Islet precursor cell (in vitro differentiated cells): ENCODE data around the gene CTNNA2.

Experiments
- DNase-seq: peaks from one replicate; pipeline ENCODE4 v3.0.0-alpha.2; 2018

Gene CTNNA2

GRCh38 chr2:79796641-79797040, 283.8 kb downstream of the CTNNA2 start:
- no peak for DNase-seq

DNA sequence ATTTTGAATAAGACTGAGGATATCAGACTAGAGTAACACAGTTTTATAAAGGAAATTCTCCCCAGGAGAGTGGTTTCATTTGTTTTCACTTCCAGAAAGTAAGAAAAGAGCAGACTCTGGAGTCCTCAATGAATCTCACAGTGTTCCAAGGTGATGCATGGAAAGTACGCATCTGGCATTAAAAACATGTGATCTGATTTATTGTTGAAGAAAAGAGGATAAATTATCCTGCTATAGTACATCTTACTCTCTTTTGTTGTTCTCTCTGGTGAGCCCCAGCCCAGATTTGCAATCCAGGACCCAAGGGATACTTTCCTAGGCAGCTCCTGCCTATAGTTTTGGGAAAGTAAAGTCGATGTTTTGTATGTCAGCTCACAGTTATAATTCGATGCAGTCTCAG, 285.9 kb downstream of the CTNNA2 start:
- no peak for DNase-seq

DNA sequence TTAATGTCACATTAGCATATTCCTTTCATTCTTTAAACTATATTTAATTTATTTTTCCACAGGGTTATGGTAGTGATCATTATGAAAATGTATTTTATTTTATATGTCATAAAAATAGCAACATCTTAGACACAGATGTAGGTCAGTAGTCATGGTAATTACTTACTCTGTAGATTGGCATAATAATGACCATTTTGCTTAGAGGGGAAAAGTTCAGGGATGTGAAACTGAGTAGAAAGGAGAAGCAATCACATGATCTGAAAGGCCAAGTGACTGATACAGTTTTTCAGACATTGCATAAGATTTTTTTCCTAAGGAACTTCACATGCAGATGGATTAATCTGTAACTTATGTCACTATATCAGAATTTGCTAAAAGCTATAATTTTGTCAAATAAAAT, 286.9 kb downstream of the CTNNA2 start:
- DNase-seq, result no peak

- DNase-seq, result peak; percentile 60
These were observed 288.2 kb downstream of the CTNNA2 start for GRCh38 chr2:79801082-79801481.

DNA sequence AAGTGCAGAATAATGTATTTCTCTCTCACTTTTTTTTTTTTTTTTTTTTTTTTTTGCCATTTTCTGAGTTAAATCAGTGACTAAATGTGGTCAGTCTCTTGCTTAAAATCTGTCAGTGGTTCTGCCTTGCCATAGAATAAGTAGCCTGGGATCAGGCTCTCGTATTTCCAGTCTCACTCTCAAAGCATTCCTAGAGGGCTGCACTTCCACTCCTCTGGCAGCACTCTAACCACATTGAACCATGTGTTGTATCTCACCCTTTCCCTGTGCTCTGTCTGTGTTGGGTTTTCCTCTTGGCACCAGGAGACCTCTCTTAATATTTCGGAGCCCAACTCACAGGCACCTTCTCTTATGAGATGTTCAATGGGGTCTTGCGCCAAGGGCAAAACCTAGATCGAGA, 304.4 kb downstream of the CTNNA2 start:
- DNase-seq, result peak; percentile 55

GRCh38 chr2:79820281-79820680, 307.4 kb downstream of the CTNNA2 start:
- no peak for DNase-seq

DNA sequence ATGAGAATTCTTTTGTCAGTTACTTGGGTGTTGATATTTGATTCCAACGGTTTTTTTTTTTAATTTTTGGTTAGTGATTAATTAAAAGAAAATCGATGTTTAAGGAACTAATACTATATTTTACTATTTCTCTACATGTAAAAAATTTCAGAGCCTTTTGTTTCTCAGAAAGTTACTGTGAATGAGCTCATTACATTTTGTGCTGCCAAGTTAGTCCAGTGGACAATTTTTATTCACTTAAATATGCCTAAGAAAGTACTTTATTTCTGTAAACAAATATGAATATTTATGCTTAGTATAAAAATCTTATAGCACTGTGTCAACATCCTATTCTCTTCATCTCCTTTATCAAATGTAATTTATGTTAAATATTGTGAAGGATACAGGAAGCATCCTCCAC, 309.3 kb downstream of the CTNNA2 start:
- no peak for DNase-seq

- DNase-seq, result no peak
These were observed 311.4 kb downstream of the CTNNA2 start for GRCh38 chr2:79824086-79824786.

- no peak for DNase-seq
These were observed 315.0 kb downstream of the CTNNA2 start for GRCh38 chr2:79827881-79828280.

DNA sequence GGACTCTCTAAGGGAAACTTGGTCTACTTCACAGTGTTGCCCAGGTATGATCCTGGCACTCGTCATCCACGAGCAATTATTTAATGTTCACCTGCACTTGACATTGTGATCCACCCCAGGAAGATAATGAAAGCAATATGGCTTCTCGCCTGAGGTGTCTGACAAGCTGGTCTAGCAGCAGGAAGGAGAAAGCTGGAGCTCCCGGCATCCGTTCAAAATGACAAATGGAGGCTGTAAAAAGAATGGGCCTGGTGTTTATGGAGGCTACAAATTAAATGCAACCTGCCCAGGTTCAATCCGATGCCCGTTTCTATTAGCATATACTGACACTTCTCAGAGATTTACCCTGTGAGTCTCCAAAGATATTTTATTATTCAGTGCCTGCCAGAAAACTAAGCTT, 317.6 kb downstream of the CTNNA2 start:
- DNase-seq, result no peak

DNA sequence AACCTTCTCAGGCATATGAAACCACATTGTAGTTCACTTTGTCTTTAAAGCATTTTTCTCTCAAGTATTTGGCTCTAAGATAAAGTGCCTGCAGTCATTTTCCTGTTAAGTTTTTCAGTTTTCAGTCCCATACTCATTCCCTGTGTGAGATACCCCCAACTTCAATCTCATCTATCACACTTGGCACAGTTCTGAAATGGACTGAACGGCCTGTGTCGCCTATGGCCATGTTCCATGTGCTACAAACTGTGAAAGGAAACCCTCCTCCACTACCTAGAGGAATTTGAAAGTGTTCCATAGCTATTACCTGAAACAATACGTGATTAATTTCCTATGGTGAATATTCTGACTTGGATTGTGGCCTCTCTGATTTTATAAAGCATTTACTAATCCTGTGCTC, 319.1 kb downstream of the CTNNA2 start:
- no peak for DNase-seq

DNA sequence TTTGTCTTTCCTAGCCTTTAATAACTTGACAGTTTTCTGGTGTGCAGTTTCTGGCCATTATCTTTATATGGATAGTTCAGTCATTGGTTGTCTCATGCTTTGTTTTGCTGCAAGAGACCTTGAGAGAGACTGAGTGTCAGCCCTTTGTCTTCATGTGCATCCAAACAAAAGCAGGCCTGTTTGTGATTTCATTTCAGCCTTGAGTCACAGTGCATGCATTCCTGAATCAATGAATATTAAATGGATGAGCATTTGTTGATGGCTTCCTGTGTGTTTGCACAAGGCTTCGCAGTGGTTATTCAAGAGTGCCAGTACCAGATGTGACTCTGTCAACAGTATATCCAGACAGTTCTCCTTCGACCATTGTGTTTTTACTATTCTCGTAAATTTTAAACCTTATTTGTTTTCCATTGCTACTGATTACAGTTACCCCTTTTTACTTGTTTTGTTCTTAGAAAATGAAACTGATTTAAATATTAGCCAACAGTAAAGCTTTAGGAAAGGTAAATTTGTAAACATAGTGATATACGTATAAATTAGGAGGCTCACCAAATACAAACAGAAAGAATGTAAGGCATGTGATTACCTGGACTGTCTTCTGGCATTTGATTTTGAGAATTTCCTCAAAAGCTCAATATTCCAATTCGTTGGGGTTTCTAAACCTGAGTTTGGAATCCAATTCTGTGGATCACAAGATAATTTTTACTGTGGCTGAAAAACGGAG, 319.8 kb downstream of the CTNNA2 start:
- peak; percentile 53 for DNase-seq

GRCh38 chr2:79833235-79833878, 320.5 kb downstream of the CTNNA2 start:
- DNase-seq, result no peak

DNA sequence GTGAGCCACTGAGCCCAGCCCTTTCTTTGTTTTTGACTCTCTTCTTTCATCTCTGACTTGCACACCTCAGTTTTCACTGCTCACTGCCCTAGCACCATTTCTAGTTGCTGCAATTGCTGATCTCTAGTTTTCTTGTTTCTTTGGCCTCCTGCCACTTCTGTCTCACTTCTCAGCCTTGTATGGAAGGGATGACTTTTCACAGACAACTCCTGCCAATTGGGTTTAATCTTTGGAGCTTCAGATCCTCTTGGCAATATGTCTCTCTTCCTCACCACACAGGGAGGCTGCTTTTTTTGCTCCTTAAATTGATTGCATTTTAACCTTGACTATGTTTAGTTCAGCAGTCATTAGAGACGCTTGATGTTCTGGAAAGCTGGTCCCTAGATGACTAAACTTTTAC, 323.1 kb downstream of the CTNNA2 start:
- no peak for DNase-seq

DNA sequence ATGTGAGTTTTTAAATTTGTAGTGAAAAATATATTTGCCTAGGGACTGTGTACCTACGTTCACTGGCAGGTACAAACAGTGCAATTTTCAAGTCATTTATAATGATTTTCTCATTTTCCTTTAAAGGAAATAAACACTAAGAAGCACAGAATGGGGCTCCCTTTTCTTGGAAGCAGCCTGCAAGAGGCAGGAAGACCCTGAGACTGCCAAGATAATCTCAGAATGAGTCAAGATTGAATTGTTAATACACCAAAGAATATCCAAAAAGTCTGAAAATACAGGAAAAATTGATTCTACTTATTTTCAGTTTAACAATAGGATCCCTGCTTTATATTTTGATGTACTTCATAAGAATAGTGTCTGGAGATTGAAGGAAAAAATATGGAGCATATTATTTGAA, 331.2 kb downstream of the CTNNA2 start:
- DNase-seq, result no peak

DNA sequence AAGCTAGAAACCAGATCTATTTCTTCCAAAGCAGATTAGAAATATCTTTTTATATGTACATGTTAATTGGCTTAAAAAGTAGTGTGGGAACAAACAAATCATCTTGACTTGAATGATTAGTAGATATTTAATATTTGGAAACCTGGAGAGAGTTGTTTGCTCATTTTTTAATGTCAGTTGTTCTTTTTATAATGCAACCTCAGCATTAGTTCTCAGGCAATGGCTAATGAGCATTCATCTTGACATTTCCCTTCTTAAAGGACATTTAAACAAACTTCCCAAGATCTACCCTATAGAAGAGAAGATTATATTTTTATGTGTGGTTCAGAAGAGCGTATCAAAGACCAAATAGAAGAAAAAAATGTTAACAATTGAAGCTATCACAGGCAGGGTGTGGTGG, 334.0 kb downstream of the CTNNA2 start:
- no peak for DNase-seq

DNA sequence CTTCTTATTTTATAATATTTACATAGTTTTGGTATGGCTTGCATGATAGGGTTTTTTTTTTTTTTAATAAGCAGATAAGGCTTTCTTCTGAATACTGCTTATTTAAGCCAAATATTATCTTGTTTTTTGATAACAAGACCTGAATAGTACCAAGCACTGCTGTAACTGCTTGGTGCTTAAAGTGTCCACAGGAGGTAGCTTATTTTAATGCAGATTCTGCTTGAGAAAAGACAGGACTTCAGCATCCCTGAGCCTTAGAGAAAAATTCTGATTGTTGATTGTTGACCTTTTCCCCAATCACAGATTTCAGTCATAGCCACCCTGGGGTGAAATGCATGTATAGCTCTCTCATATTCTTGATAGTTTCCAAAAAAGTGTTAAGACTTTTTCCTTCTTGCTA, 336.4 kb downstream of the CTNNA2 start:
- no peak for DNase-seq

- no peak for DNase-seq
These were observed 337.1 kb downstream of the CTNNA2 start for GRCh38 chr2:79849949-79850348.

DNA sequence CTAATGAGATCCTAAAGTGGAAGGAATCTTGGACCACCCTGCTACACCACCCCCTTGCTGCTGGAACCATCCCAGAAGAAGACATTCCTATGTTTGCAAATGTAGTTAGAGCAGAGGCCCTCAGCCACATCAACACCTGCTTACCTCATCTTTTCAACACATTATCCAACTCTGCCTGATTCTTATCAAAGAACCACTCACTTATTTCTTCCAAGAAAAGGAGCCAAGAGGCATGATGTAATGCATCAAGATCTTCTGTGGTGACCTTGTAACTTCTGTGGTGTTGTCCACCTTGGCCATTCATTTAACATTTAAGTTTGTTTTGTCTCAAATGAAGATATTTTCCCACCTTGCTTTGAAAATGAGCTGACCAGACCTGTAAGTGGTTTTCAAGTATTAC, 338.1 kb downstream of the CTNNA2 start:
- DNase-seq, result no peak

DNA sequence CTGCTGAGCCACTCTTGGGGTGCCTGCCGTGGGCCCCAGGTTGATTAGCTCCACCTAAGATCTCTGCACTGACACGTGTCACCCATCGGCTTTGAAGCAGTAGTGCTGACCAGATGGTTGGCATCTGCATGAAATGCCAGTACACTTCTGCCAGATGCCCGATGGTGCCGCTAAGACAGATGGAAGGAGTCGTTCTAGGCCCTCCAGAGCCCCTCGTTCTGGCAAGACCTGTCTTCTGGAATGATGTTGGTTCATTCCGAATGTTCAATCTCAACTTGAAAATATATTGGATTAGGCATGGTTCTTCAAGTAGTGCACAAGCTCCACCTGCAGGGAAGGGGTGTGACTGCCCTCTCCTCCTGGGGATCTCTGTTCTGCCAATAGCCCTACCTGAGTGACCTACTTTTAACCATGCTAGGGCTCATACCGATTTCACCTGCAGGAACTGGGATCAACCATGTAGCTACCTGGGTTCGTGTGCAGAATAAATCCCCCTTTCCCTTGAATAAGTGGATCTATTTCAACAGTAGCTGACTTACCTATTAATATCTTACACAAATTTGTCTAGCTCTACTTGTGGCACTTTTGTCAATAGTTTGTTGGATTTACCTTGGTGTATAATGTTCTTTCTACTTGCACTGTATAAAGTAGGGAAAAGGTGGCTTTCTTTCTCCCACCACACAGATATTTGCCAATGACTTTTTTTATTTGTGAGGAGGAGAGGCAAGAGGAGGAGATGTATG, 342.6 kb downstream of the CTNNA2 start:
- DNase-seq, result peak; percentile 74

- no peak for DNase-seq
These were observed 345.0 kb downstream of the CTNNA2 start for GRCh38 chr2:79857888-79858287.

DNA sequence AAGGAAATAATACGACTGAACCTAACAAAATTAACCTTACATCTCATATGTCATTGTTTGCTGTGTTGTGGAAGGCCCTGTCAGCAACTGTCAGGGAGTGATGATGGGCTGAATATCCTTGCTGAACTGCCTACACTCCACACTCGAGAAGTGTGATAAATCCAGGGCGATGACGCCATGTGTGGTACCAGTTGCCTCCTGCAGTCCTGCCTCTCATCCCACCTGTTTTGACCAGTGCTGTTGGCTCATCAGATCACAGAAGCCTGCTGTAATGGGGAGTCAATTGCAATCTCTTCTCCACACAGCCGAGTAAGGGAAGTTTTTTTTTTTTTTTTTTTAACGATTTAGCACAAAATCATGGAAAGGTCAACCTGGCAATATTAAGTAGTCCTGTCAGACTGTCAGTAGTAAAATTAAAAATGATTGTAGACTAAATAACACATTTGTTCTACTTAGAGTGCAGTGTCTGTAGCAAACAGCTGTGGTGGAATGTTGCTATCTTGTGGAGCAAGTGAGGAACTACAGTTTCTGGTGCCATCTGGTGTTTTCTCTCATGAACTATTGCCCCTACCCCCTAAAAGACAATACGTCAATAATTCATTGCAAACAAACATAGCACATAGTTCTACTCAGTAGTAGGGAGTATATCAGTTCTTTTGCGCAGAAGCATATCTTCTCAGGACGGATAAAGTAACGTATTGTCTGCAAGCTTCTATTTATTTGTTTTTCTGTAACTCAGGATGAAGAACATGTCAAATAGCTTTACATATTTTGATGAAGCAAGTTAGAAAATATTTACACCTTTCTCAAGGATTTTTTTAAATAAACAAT, 347.6 kb downstream of the CTNNA2 start:
- no peak for DNase-seq

DNA sequence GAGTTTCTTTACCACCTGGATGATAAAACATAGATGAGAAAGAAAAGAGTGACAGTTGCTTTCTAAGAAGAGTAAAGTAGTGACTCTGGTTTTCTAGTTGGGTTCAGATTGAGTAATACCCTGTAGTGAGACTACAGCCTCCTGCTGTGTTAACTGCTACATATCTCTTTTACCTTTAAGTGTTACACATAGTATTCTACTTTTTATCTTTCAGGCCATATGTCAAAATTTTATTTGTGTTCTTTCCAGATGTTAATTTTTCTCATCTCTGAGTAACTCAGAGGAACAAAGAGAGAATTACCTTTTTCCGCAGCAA, 348.2 kb downstream of the CTNNA2 start:
- DNase-seq, result no peak
